ENCODE data around the gene AAR2. TPM values are rescaled to one million over a fixed set of nuclear protein-coding genes. Genes with fewer than 3 reads are reported as not detected.

Gene AAR2
- total and polyA plus RNA-seq, 9 donors: 20.5 to 28.9 (median 27.1) TPM

GRCh38 chr20:36267605-36268381, 31.5 kb downstream of the AAR2 start:
- H3K4me1 ChIP-seq (ENCODE audit: control insufficient read depth, insufficient read depth, low read length): peaks cover 17% of the 10 kb centered on the region
- H3K4me3 ChIP-seq (ENCODE audit: low read length): no peak overlapping the region
- DNase-seq: no peak
- no peaks in the 10 kb centered on the region for H3K27me3 ChIP-seq (ENCODE audit: control insufficient read depth, insufficient read depth, low read length)
- no peaks in the 10 kb centered on the region for H3K36me3 ChIP-seq (ENCODE audit: control insufficient read depth, insufficient read depth, low read length)
- H3K27ac ChIP-seq (ENCODE audit: low read length): no peak overlapping the region
- 59% methylated on average over 16 of the region's 24 CpGs for WGBS (ENCODE audit: insufficient coverage)
- H3K9me3 ChIP-seq (replicated peaks; ENCODE audit: control insufficient read depth, low read depth, low read length): no peaks in the 10 kb centered on the region

GRCh38 chr20:36268440-36269342, 32.4 kb downstream of the AAR2 start:
- Histone ChIP-seq H3K27ac (ENCODE audit: low read length) (no peak overlapping the region), H3K9me3 (replicated peaks; ENCODE audit: control insufficient read depth, low read depth, low read length) (no peaks in the 10 kb centered on the region), H3K4me1 (ENCODE audit: control insufficient read depth, insufficient read depth, low read length) (peaks cover 17% of the 10 kb centered on the region), H3K36me3 (ENCODE audit: control insufficient read depth, insufficient read depth, low read length) (no peaks in the 10 kb centered on the region), H3K27me3 (ENCODE audit: control insufficient read depth, insufficient read depth, low read length) (no peaks in the 10 kb centered on the region), H3K4me3 (ENCODE audit: low read length) (no peak overlapping the region)
- WGBS (ENCODE audit: insufficient coverage): 36% methylated on average over 5 of the region's 10 CpGs
- DNase-seq: peak; percentile 52

GRCh38 chr20:36269507-36269906, 33.2 kb downstream of the AAR2 start:
- WGBS (ENCODE audit: insufficient coverage): no CpG with 5 or more reads among the region's 2 CpGs
- Histone ChIP-seq H3K4me3 (ENCODE audit: low read length) (no peak overlapping the region), H3K27me3 (ENCODE audit: control insufficient read depth, insufficient read depth, low read length) (peaks cover 6% of the 10 kb centered on the region), H3K4me1 (ENCODE audit: control insufficient read depth, insufficient read depth, low read length) (peaks cover 19% of the 10 kb centered on the region), H3K27ac (ENCODE audit: low read length) (no peak overlapping the region), H3K9me3 (replicated peaks; ENCODE audit: control insufficient read depth, low read depth, low read length) (no peaks in the 10 kb centered on the region), H3K36me3 (ENCODE audit: control insufficient read depth, insufficient read depth, low read length) (no peaks in the 10 kb centered on the region)
- no peak for DNase-seq

GRCh38 chr20:36270744-36271638, 34.7 kb downstream of the AAR2 start:
- Histone ChIP-seq H3K27me3 (ENCODE audit: control insufficient read depth, insufficient read depth, low read length) (peaks cover 7% of the 10 kb centered on the region), H3K4me3 (ENCODE audit: low read length) (no peak overlapping the region), H3K4me1 (ENCODE audit: control insufficient read depth, insufficient read depth, low read length) (peaks cover 19% of the 10 kb centered on the region), H3K9me3 (replicated peaks; ENCODE audit: control insufficient read depth, low read depth, low read length) (no peaks in the 10 kb centered on the region), H3K36me3 (ENCODE audit: control insufficient read depth, insufficient read depth, low read length) (no peaks in the 10 kb centered on the region), H3K27ac (ENCODE audit: low read length) (no peak overlapping the region)
- no peak for DNase-seq
- WGBS (ENCODE audit: insufficient coverage): 78% methylated on average over 12 of the region's 20 CpGs

GRCh38 chr20:36271639-36272546, 35.6 kb downstream of the AAR2 start:
- WGBS (ENCODE audit: insufficient coverage): 72% methylated on average over 11 of the region's 21 CpGs

GRCh38 chr20:36272547-36273220, 36.4 kb downstream of the AAR2 start:
- no peak overlapping the region for H3K27ac ChIP-seq (ENCODE audit: low read length)
- peaks cover 9% of the 10 kb centered on the region for H3K27me3 ChIP-seq (ENCODE audit: control insufficient read depth, insufficient read depth, low read length)
- 87% methylated on average over 7 of the region's 12 CpGs for WGBS (ENCODE audit: insufficient coverage)

More at GRCh38 chr20:36271639-36272546, 35.6 kb downstream of the AAR2 start:
- Histone ChIP-seq H3K36me3 (ENCODE audit: control insufficient read depth, insufficient read depth, low read length) (no peaks in the 10 kb centered on the region), H3K27ac (ENCODE audit: low read length) (no peak overlapping the region), H3K4me1 (ENCODE audit: control insufficient read depth, insufficient read depth, low read length) (peaks cover 19% of the 10 kb centered on the region), H3K27me3 (ENCODE audit: control insufficient read depth, insufficient read depth, low read length) (peaks cover 7% of the 10 kb centered on the region), H3K9me3 (replicated peaks; ENCODE audit: control insufficient read depth, low read depth, low read length) (no peaks in the 10 kb centered on the region), H3K4me3 (ENCODE audit: low read length) (no peak overlapping the region)
- no peak for DNase-seq

GRCh38 chr20:36273414-36274180, 37.3 kb downstream of the AAR2 start:
- Histone ChIP-seq H3K4me3 (ENCODE audit: low read length) (no peak overlapping the region), H3K27ac (ENCODE audit: low read length) (no peak overlapping the region), H3K36me3 (ENCODE audit: control insufficient read depth, insufficient read depth, low read length) (no peaks in the 10 kb centered on the region), H3K9me3 (replicated peaks; ENCODE audit: control insufficient read depth, low read depth, low read length) (no peaks in the 10 kb centered on the region), H3K27me3 (ENCODE audit: control insufficient read depth, insufficient read depth, low read length) (peaks cover 11% of the 10 kb centered on the region), H3K4me1 (ENCODE audit: control insufficient read depth, insufficient read depth, low read length) (peaks cover 6% of the 10 kb centered on the region)
- DNase-seq: peak; percentile 16
- 53% methylated on average over 10 of the region's 12 CpGs for WGBS (ENCODE audit: insufficient coverage)

More at GRCh38 chr20:36272547-36273220, 36.4 kb downstream of the AAR2 start:
- H3K36me3 ChIP-seq (ENCODE audit: control insufficient read depth, insufficient read depth, low read length): no peaks in the 10 kb centered on the region
- H3K4me1 ChIP-seq (ENCODE audit: control insufficient read depth, insufficient read depth, low read length): peaks cover 15% of the 10 kb centered on the region
- DNase-seq: no peak
- H3K4me3 ChIP-seq (ENCODE audit: low read length): no peak overlapping the region
- no peaks in the 10 kb centered on the region for H3K9me3 ChIP-seq (replicated peaks; ENCODE audit: control insufficient read depth, low read depth, low read length)

GRCh38 chr20:36274181-36274841, 38.0 kb downstream of the AAR2 start:
- Histone ChIP-seq H3K4me3 (ENCODE audit: low read length) (no peak overlapping the region), H3K27ac (ENCODE audit: low read length) (no peak overlapping the region), H3K27me3 (ENCODE audit: control insufficient read depth, insufficient read depth, low read length) (peaks cover 11% of the 10 kb centered on the region), H3K9me3 (replicated peaks; ENCODE audit: control insufficient read depth, low read depth, low read length) (no peaks in the 10 kb centered on the region), H3K4me1 (ENCODE audit: control insufficient read depth, insufficient read depth, low read length) (peaks cover 2% of the 10 kb centered on the region), H3K36me3 (ENCODE audit: control insufficient read depth, insufficient read depth, low read length) (no peaks in the 10 kb centered on the region)
- 30% methylated on average over 13 of the region's 20 CpGs for WGBS (ENCODE audit: insufficient coverage)
- no peak for DNase-seq

All from muscle of leg (tissue), 11 donors.